Measurements from ENCODE around the gene GGA3.
"Not testable (repeated sequence)": the region's sequence is repeated elsewhere in the genome, so short reads cannot be mapped to it uniquely, and the experiment has no call there.

The GGA3 gene

GRCh38 chr17:75289832-75290337 is 28.5 kb upstream of the GGA3 start:
- Histone ChIP-seq H3K4me1 (ENCODE audit: control insufficient read depth, insufficient read depth, low read length) (peaks cover 3% of the 10 kb centered on the region; the same call in 1 of the 2 replicates), H3K4me3 (ENCODE audit: low read depth, low read length) (peak overlapping the region; percentile 68), H3K9me3 (ENCODE audit: control insufficient read depth, insufficient read depth, low read length) (no peaks in the 10 kb centered on the region), H3K27ac (ENCODE audit: low read depth, low read length) (peak overlapping the region; percentile 6), H3K36me3 (ENCODE audit: control insufficient read depth, insufficient read depth, low read length) (peaks cover 17% of the 10 kb centered on the region), H3K9ac (ENCODE audit: low read depth, low read length) (peak overlapping the region; percentile 42), H3K27me3 (ENCODE audit: control insufficient read depth, insufficient read depth, low read length) (no peaks in the 10 kb centered on the region)

- Histone ChIP-seq H3K9ac (ENCODE audit: low read depth, low read length) (peak within 1 kb of the TSS; percentile 70), H3K4me3 (ENCODE audit: low read depth, low read length) (peak within 1 kb of the TSS; percentile 96), H3K27me3 (ENCODE audit: control insufficient read depth, insufficient read depth, low read length) (no peaks in the 10 kb centered on the region), H3K9me3 (ENCODE audit: control insufficient read depth, insufficient read depth, low read length) (no peaks in the 10 kb centered on the region), H3K36me3 (ENCODE audit: control insufficient read depth, insufficient read depth, low read length) (peaks cover 17% of the 10 kb centered on the region), H3K27ac (ENCODE audit: low read depth, low read length) (peak within 1 kb of the TSS; percentile 6), H3K4me1 (ENCODE audit: control insufficient read depth, insufficient read depth, low read length) (peaks cover 3% of the 10 kb centered on the region; the same call in 1 of the 2 replicates)
Measured at GRCh38 chr17:75289115-75289831, 27.9 kb upstream of the GGA3 start, which contains the start of gene SLC25A19. SLC25A19 (minus strand) TSS chr17:75289433; CDS start chr17:75286764, 2,669 bp downstream.

GRCh38 chr17:75288770-75289114 is 27.3 kb upstream of the GGA3 start:
- Histone ChIP-seq H3K4me3 (ENCODE audit: low read depth, low read length) (peak overlapping the region; percentile 96), H3K9ac (ENCODE audit: low read depth, low read length) (peak overlapping the region; percentile 70), H3K36me3 (ENCODE audit: control insufficient read depth, insufficient read depth, low read length) (peaks cover 17% of the 10 kb centered on the region), H3K9me3 (ENCODE audit: control insufficient read depth, insufficient read depth, low read length) (no peaks in the 10 kb centered on the region), H3K4me1 (ENCODE audit: control insufficient read depth, insufficient read depth, low read length) (peaks cover 3% of the 10 kb centered on the region; the same call in 1 of the 2 replicates), H3K27ac (ENCODE audit: low read depth, low read length) (no peak overlapping the region), H3K27me3 (ENCODE audit: control insufficient read depth, insufficient read depth, low read length) (no peaks in the 10 kb centered on the region)

- Histone ChIP-seq H3K9me3 (ENCODE audit: control insufficient read depth, insufficient read depth, low read length) (no peaks in the 10 kb centered on the region), H3K9ac (ENCODE audit: low read depth, low read length) (no peak overlapping the region), H3K27ac (ENCODE audit: low read depth, low read length) (no peak overlapping the region), H3K4me3 (ENCODE audit: low read depth, low read length) (peak overlapping the region; percentile 96), H3K27me3 (ENCODE audit: control insufficient read depth, insufficient read depth, low read length) (no peaks in the 10 kb centered on the region), H3K4me1 (ENCODE audit: control insufficient read depth, insufficient read depth, low read length) (peaks cover 3% of the 10 kb centered on the region; the same call in 1 of the 2 replicates), H3K36me3 (ENCODE audit: control insufficient read depth, insufficient read depth, low read length) (peaks cover 20% of the 10 kb centered on the region)
Measured at GRCh38 chr17:75288359-75288758, 27.0 kb upstream of the GGA3 start.

- Histone ChIP-seq H3K27ac (ENCODE audit: low read depth, low read length) (no peak overlapping the region), H3K4me1 (ENCODE audit: control insufficient read depth, insufficient read depth, low read length) (peaks cover 3% of the 10 kb centered on the region; the same call in 1 of the 2 replicates), H3K36me3 (ENCODE audit: control insufficient read depth, insufficient read depth, low read length) (peaks cover 26% of the 10 kb centered on the region), H3K4me3 (ENCODE audit: low read depth, low read length) (no peak overlapping the region), H3K27me3 (ENCODE audit: control insufficient read depth, insufficient read depth, low read length) (no peaks in the 10 kb centered on the region), H3K9ac (ENCODE audit: low read depth, low read length) (no peak overlapping the region), H3K9me3 (ENCODE audit: control insufficient read depth, insufficient read depth, low read length) (no peaks in the 10 kb centered on the region)
Measured at GRCh38 chr17:75287221-75287620, 25.8 kb upstream of the GGA3 start.

- H3K9me3 ChIP-seq (ENCODE audit: control insufficient read depth, insufficient read depth, low read length) = no peaks in the 10 kb centered on the region
- H3K36me3 ChIP-seq (ENCODE audit: control insufficient read depth, insufficient read depth, low read length) = peaks cover 34% of the 10 kb centered on the region
- no peak overlapping the region for H3K4me3 ChIP-seq (ENCODE audit: low read depth, low read length)
- no peak overlapping the region for H3K27ac ChIP-seq (ENCODE audit: low read depth, low read length)
- no peaks in the 10 kb centered on the region for H3K27me3 ChIP-seq (ENCODE audit: control insufficient read depth, insufficient read depth, low read length)
- H3K4me1 ChIP-seq (ENCODE audit: control insufficient read depth, insufficient read depth, low read length) = peaks cover 3% of the 10 kb centered on the region; the same call in 1 of the 2 replicates
- no peak overlapping the region for H3K9ac ChIP-seq (ENCODE audit: low read depth, low read length)
Measured at GRCh38 chr17:75285123-75285522, 23.7 kb upstream of the GGA3 start.

GRCh38 chr17:75280189-75280588 is 18.8 kb upstream of the GGA3 start:
- peaks cover 30% of the 10 kb centered on the region for H3K36me3 ChIP-seq (ENCODE audit: control insufficient read depth, insufficient read depth, low read length)
- H3K4me1 ChIP-seq (ENCODE audit: control insufficient read depth, insufficient read depth, low read length); H3K9me3 ChIP-seq (ENCODE audit: control insufficient read depth, insufficient read depth, low read length); H3K9ac ChIP-seq (ENCODE audit: low read depth, low read length); H3K4me3 ChIP-seq (ENCODE audit: low read depth, low read length); H3K27ac ChIP-seq (ENCODE audit: low read depth, low read length); H3K27me3 ChIP-seq (ENCODE audit: control insufficient read depth, insufficient read depth, low read length): not testable (repeated sequence)

GRCh38 chr17:75277664-75278071 is 16.3 kb upstream of the GGA3 start:
- no peaks in the 10 kb centered on the region for H3K27me3 ChIP-seq (ENCODE audit: control insufficient read depth, insufficient read depth, low read length)
- no peak overlapping the region for H3K4me3 ChIP-seq (ENCODE audit: low read depth, low read length)
- no peaks in the 10 kb centered on the region for H3K9me3 ChIP-seq (ENCODE audit: control insufficient read depth, insufficient read depth, low read length)
- no peak overlapping the region for H3K27ac ChIP-seq (ENCODE audit: low read depth, low read length)
- no peaks in the 10 kb centered on the region for H3K4me1 ChIP-seq (ENCODE audit: control insufficient read depth, insufficient read depth, low read length)
- H3K36me3 ChIP-seq (ENCODE audit: control insufficient read depth, insufficient read depth, low read length) = peaks cover 37% of the 10 kb centered on the region
- no peak overlapping the region for H3K9ac ChIP-seq (ENCODE audit: low read depth, low read length)

- Histone ChIP-seq H3K27me3 (ENCODE audit: control insufficient read depth, insufficient read depth, low read length) (no peaks in the 10 kb centered on the region), H3K27ac (ENCODE audit: low read depth, low read length) (no peak overlapping the region), H3K36me3 (ENCODE audit: control insufficient read depth, insufficient read depth, low read length) (peaks cover 29% of the 10 kb centered on the region), H3K4me3 (ENCODE audit: low read depth, low read length) (no peak overlapping the region), H3K4me1 (ENCODE audit: control insufficient read depth, insufficient read depth, low read length) (no peaks in the 10 kb centered on the region), H3K9ac (ENCODE audit: low read depth, low read length) (no peak overlapping the region), H3K9me3 (ENCODE audit: control insufficient read depth, insufficient read depth, low read length) (no peaks in the 10 kb centered on the region)
Measured at GRCh38 chr17:75273977-75274708, 12.7 kb upstream of the GGA3 start.

- Histone ChIP-seq H3K4me1 (ENCODE audit: control insufficient read depth, insufficient read depth, low read length) (peaks cover 3% of the 10 kb centered on the region; the same call in 1 of the 2 replicates), H3K36me3 (ENCODE audit: control insufficient read depth, insufficient read depth, low read length) (peaks cover 25% of the 10 kb centered on the region), H3K9me3 (ENCODE audit: control insufficient read depth, insufficient read depth, low read length) (no peaks in the 10 kb centered on the region), H3K4me3 (ENCODE audit: low read depth, low read length) (no peak overlapping the region), H3K9ac (ENCODE audit: low read depth, low read length) (no peak overlapping the region), H3K27me3 (ENCODE audit: control insufficient read depth, insufficient read depth, low read length) (no peaks in the 10 kb centered on the region), H3K27ac (ENCODE audit: low read depth, low read length) (no peak overlapping the region)
Measured at GRCh38 chr17:75272848-75273184, 11.4 kb upstream of the GGA3 start.

Data from HUES48 (cell line).